ENCODE measurements around the gene TMEM106A.

DNA sequence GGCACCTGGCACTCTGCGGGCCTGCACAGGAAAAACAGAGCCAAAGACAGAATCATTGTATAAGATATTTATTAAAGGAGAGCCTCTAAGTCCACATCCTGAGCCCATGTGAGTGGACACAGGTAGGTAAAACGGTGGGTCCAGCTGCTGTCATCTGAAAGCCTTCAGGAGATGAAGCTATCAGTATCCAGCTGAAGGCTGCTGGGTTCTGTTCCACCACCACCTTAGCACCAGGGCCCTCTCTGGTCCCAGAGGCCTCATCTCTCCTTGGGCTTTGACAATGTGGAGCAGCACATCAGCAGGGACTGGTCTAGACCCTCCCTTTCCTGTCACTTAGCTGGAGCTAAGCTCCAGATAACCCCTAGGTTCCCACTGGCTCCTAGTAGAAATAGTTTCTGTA lies 7.3 kb downstream of the TMEM106A start:
- TF ChIP-seq POLR2AphosphoS5 (IDR thresholded peaks at IDR 0.05; ENCODE audit: low read depth, low read length) (no peak), POLR2A (IDR thresholded peaks at IDR 0.05; ENCODE audit: low read depth, low read length) (no peak), TAF1 (IDR thresholded peaks at IDR 0.05; ENCODE audit: low read depth, low read length) (no peak), SPI1 (IDR thresholded peaks at IDR 0.05; ENCODE audit: low read depth, low read length) (no peak)
